Coronary artery (tissue), 2 donors: ENCODE results near the gene GTF3C4.
"Not testable (repeated sequence)": the region's sequence is repeated elsewhere in the genome, so short reads cannot be mapped to it uniquely, and the experiment has no call there.

Source experiments
- DNase-seq: peaks from one replicate; pipeline ENCODE4 v3.0.0-alpha.2; 2017; ENCODE audit warnings: low spot score
- H3K27ac ChIP-seq, 2 donors: fragments of 200-600 bp; sonication (generic); one replicate each; pipeline ENCODE4 v1.5.1; 2016 to 2019
- H3K4me3 ChIP-seq: fragments of 200-600 bp; sonication (generic); 2 replicates; pipeline ENCODE4 v1.5.1; 2016; ENCODE audit warnings: mild to moderate bottlenecking, moderate library complexity
- CTCF ChIP-seq: fragments of 200-600 bp; sonication (generic); IDR thresholded peaks from one replicate; pipeline ENCODE4 v1.5.1; 2019; ENCODE audit warnings: antibody characterized with exemption

The GTF3C4 gene

GRCh38 chr9:132710333-132710732 is 40.1 kb downstream of the GTF3C4 start:
- Histone ChIP-seq H3K27ac (no peak overlapping the region), H3K4me3 (no peak overlapping the region)
- no peak for TF ChIP-seq CTCF
- DNase-seq, result no peak

- H3K4me3 ChIP-seq, DNase-seq, H3K27ac ChIP-seq: not testable (repeated sequence)
Observed at GRCh38 chr9:132711152-132711551, 40.9 kb downstream of the GTF3C4 start.

- no peak for DNase-seq
- no peak overlapping the region for H3K27ac ChIP-seq
- no peak overlapping the region for H3K4me3 ChIP-seq
- TF ChIP-seq CTCF, result no peak
Observed at GRCh38 chr9:132711846-132712245, 41.6 kb downstream of the GTF3C4 start.

GRCh38 chr9:132712753-132713152 is 42.5 kb downstream of the GTF3C4 start:
- no peak overlapping the region for H3K27ac ChIP-seq
- no peak for DNase-seq
- TF ChIP-seq CTCF, result no peak
- H3K4me3 ChIP-seq, result no peak overlapping the region

DNA sequence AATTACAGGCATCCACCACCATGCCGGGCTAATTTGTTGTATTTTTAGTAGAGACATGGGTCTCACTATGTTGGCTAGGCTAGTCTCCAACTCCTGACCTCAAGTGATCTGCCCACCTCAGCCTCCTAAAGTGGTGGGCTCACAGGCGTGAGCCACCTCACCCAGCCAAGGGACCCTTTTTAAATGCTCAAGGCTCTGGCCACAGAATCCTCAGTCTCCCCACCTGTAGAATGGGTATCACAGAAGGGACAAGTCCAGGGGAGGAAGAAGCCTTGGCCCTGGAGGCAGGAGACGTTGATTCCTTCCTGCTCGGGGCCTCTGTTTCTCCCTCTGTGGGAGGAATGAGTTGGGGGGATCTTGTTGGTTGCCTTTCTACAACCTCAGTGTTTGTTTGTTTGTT is 45.7 kb downstream of the GTF3C4 start:
- TF ChIP-seq CTCF, result no peak
- H3K4me3 ChIP-seq, result no peak overlapping the region
- H3K27ac ChIP-seq, result no peak overlapping the region
- DNase-seq, result no peak

DNA sequence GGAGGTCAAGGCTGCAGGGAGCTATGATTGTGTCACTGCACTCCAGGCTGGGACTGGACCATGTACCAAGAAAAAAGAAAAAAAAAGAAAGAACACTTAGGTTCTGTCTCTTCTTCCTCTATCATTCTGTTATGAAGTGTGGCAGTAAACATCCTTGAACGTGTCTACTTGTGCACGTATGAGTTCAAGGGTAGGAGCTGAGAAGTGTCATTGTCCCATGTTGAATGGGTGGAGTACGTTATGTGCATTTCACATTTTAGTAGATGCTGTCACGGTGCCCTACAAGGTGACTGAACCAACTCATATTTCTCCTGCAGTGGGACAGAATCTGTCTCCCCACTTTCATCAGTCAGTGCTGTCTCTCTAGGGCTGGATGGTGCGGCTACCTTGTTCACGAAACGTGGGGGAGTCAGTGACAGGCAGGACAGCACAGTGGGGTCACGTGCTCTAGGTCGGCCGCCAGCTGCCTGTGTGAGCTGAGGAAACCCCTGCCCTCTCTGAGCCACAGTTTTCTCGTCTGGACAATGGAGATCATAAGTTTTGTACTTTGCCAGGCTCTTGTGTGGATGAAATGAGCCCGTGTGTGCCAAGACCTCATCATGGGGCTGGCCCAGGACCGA is 47.2 kb downstream of the GTF3C4 start:
- Histone ChIP-seq H3K4me3 (no peak overlapping the region), H3K27ac (no peak overlapping the region)
- TF ChIP-seq CTCF, result no peak
- no peak for DNase-seq

- H3K27ac ChIP-seq, DNase-seq, H3K4me3 ChIP-seq: not testable (repeated sequence)
Observed at GRCh38 chr9:132718381-132718928, 48.2 kb downstream of the GTF3C4 start.

DNA sequence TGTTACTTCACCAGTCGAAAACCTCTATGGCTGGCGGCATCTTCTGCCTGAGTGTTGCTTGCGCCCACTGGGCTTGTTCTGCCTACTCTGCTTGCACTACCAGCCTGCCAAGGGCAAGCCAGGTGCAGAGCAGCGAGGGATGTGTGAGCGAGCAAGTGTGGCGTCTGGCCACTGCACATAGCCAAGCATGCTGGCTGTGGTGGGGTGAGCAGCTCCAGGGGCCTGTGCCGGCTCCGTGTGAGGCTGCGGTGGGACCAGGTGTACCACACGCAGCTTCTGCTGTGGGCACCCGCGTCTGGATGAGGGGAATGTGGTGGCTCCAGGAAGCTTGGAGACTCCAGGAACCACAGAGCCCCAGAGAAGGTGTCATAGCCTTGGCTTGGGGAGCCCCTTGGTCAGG is 51.4 kb downstream of the GTF3C4 start:
- DNase-seq, result no peak
- TF ChIP-seq CTCF, result no peak
- Histone ChIP-seq H3K4me3 (no peak overlapping the region), H3K27ac (no peak overlapping the region)
